ENCODE data around the gene PPID. TPM values are rescaled to one million over a fixed set of nuclear protein-coding genes. Genes with fewer than 3 reads are reported as not detected.

PPID gene
- total RNA-seq, 2 donors from 2014 or later, result 38.9 to 40.3 TPM

DNA sequence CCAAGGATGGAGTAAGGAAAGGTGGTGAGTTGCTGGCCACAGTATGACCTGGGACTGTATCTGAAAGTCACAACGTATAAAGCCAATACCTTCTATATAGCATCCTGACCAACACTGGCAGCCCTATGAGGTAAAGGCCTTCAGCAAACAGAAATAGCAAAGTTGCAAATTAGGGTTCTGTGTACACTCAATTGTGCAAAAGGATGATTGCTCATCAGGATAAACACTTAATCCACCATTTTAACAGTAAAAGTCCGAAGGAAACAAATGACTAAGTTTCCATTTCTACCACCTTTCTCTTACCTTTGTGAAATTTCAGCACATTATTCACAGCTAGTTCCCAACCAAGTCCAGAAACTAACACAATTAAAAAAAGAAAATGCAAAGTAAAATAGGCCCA is 44.3 kb upstream of the PPID start:
- no peaks in the 10 kb centered on the region for H3K36me3 ChIP-seq (ENCODE audit: control insufficient read depth, insufficient read depth, low read length)
- WGBS, 2 experiments (ENCODE audit: insufficient coverage in 1 of 2, insufficient read length in 1 of 2), result 0 to 47% methylated on average over 1 to 2 of the region's 2 CpGs
- H3K9me3 ChIP-seq (ENCODE audit: control insufficient read depth, low read length), result no peaks in the 10 kb centered on the region
- H3K4me3 ChIP-seq (ENCODE audit: low read length), result no peak overlapping the region
- DNase-seq, result no peak
- peaks cover 6% of the 10 kb centered on the region for H3K27me3 ChIP-seq (ENCODE audit: control insufficient read depth, insufficient read depth, low read length, poor library complexity, severe bottlenecking)
- H3K27me3 Mint-ChIP-seq (ENCODE audit: insufficient read depth), result peaks cover 29% of the 10 kb centered on the region
- peak overlapping the region; percentile 77 for H3K4me3 Mint-ChIP-seq
- no peaks in the 10 kb centered on the region for H3K9me3 Mint-ChIP-seq
- no peaks in the 10 kb centered on the region for H3K4me1 ChIP-seq (ENCODE audit: control insufficient read depth, insufficient read depth, low read length)
- TF ChIP-seq, protein P1, sequence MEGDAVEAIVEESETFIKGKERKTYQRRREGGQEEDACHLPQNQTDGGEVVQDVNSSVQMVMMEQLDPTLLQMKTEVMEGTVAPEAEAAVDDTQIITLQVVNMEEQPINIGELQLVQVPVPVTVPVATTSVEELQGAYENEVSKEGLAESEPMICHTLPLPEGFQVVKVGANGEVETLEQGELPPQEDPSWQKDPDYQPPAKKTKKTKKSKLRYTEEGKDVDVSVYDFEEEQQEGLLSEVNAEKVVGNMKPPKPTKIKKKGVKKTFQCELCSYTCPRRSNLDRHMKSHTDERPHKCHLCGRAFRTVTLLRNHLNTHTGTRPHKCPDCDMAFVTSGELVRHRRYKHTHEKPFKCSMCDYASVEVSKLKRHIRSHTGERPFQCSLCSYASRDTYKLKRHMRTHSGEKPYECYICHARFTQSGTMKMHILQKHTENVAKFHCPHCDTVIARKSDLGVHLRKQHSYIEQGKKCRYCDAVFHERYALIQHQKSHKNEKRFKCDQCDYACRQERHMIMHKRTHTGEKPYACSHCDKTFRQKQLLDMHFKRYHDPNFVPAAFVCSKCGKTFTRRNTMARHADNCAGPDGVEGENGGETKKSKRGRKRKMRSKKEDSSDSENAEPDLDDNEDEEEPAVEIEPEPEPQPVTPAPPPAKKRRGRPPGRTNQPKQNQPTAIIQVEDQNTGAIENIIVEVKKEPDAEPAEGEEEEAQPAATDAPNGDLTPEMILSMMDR (conservative IDR thresholded peaks at IDR 0.05), result no peak
- peaks cover 8% of the 10 kb centered on the region for H3K4me1 Mint-ChIP-seq
- no peaks in the 10 kb centered on the region for H3K36me3 Mint-ChIP-seq (ENCODE audit: low read depth)
- H3K27ac ChIP-seq (ENCODE audit: low read depth, low read length), result no peak overlapping the region
- H3K27ac Mint-ChIP-seq, result no peak overlapping the region
- H3K9ac ChIP-seq (ENCODE audit: extremely low read depth, low read length, poor library complexity, severe bottlenecking), result no peak overlapping the region

DNA sequence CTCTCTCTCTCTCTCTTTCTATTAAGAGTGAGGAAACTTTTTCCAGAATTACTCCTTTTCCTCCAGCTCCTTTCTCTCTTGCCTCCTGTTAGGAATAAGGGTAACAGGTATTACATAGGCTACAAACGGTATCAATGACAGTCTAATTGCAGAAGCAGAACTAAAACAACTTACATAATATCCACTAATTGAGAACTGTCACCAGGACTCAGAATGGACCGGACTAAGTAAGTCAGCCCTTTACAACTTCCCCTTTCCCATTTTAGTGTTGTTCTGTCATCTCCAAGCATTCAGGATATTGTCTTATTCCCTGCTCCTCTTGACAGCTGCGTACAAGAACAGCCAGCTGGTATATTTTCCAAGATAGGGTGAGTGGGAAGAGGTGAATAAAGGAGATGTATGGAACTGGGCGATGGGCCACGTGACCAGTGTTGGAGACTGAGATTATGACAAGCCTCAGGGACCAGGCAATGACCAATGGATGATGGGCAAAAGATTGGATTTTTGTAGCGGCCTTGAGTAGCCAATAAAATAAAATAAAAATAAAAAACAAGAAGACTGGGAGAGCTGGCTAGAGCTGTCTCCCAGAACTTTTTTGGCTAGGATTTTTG is 43.3 kb upstream of the PPID start:
- Mint-ChIP-seq H3K27ac (no peak overlapping the region), H3K27me3 (ENCODE audit: insufficient read depth) (peaks cover 25% of the 10 kb centered on the region), H3K36me3 (ENCODE audit: low read depth) (no peaks in the 10 kb centered on the region), H3K4me1 (peaks cover 8% of the 10 kb centered on the region), H3K4me3 (no peak overlapping the region), H3K9me3 (no peaks in the 10 kb centered on the region)
- H3K36me3 ChIP-seq (ENCODE audit: control insufficient read depth, insufficient read depth, low read length), result no peaks in the 10 kb centered on the region
- no peak overlapping the region for H3K4me3 ChIP-seq (ENCODE audit: low read length)
- no peaks in the 10 kb centered on the region for H3K4me1 ChIP-seq (ENCODE audit: control insufficient read depth, insufficient read depth, low read length)
- H3K27ac ChIP-seq (ENCODE audit: low read depth, low read length), result no peak overlapping the region
- peaks cover 6% of the 10 kb centered on the region for H3K27me3 ChIP-seq (ENCODE audit: control insufficient read depth, insufficient read depth, low read length, poor library complexity, severe bottlenecking)
- DNase-seq, result no peak
- 94 to 100% methylated on average over 3 to 6 of the region's 6 CpGs for WGBS, 2 experiments (ENCODE audit: insufficient coverage in 1 of 2, insufficient read length in 1 of 2)
- no peaks in the 10 kb centered on the region for H3K9me3 ChIP-seq (ENCODE audit: control insufficient read depth, low read length)
- no peak overlapping the region for H3K9ac ChIP-seq (ENCODE audit: extremely low read depth, low read length, poor library complexity, severe bottlenecking)
- TF ChIP-seq, protein P1 (conservative IDR thresholded peaks at IDR 0.05), result no peak

DNA sequence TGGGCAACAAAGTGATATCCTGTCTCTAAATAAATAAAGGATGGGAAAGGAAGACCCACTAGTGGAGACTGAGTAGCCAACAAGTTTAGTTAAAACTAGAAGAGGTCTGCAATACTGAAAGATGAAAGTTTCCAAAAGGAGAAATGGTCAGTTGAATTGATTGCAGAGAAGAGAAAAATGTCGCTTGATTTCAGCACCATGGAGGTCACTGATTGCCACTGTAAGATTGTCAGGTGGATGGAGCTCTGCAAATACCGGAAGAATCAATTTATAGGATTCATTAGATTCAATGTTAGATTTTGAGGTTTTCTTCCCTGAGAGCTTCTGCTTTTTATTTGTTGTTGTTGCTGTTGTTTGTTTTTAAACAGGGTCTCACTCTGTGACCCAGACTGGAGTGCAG is 40.3 kb upstream of the PPID start:
- no peaks in the 10 kb centered on the region for H3K36me3 ChIP-seq (ENCODE audit: control insufficient read depth, insufficient read depth, low read length)
- Mint-ChIP-seq H3K27ac (no peak overlapping the region), H3K4me3 (no peak overlapping the region), H3K4me1 (peaks cover 8% of the 10 kb centered on the region), H3K9me3 (peaks cover 13% of the 10 kb centered on the region), H3K27me3 (ENCODE audit: insufficient read depth) (peaks cover 5% of the 10 kb centered on the region), H3K36me3 (ENCODE audit: low read depth) (peaks cover 3% of the 10 kb centered on the region)
- no peak overlapping the region for H3K9ac ChIP-seq (ENCODE audit: extremely low read depth, low read length, poor library complexity, severe bottlenecking)
- H3K27ac ChIP-seq (ENCODE audit: low read depth, low read length), result no peak overlapping the region
- H3K4me1 ChIP-seq (ENCODE audit: control insufficient read depth, insufficient read depth, low read length), result no peaks in the 10 kb centered on the region
- peaks cover 5% of the 10 kb centered on the region for H3K9me3 ChIP-seq (ENCODE audit: control insufficient read depth, low read length)
- TF ChIP-seq, protein P1 (conservative IDR thresholded peaks at IDR 0.05), result no peak
- no peak overlapping the region for H3K4me3 ChIP-seq (ENCODE audit: low read length)
- H3K27me3 ChIP-seq (ENCODE audit: control insufficient read depth, insufficient read depth, low read length, poor library complexity, severe bottlenecking), result no peaks in the 10 kb centered on the region
- WGBS, 2 experiments (ENCODE audit: insufficient coverage in 1 of 2, insufficient read length in 1 of 2), result 44 to 50% methylated on average over 2 of the region's 2 CpGs
- DNase-seq, result no peak
